ENCODE data around the gene ZFR.
"Not testable (repeated sequence)": the region's sequence is repeated elsewhere in the genome, so short reads cannot be mapped to it uniquely, and the experiment has no call there.

ZFR gene

GRCh38 chr5:32321787-32322186 lies 122.8 kb downstream of the ZFR start:
- not testable (repeated sequence) for DNase-seq (ENCODE audit: insufficient read length, low spot score)
- peak; percentile 77 for TF ChIP-seq SPI1 (IDR thresholded peaks at IDR 0.05; ENCODE audit: low read depth, low read length)
- peak; percentile 20 for FAIRE-seq

DNA sequence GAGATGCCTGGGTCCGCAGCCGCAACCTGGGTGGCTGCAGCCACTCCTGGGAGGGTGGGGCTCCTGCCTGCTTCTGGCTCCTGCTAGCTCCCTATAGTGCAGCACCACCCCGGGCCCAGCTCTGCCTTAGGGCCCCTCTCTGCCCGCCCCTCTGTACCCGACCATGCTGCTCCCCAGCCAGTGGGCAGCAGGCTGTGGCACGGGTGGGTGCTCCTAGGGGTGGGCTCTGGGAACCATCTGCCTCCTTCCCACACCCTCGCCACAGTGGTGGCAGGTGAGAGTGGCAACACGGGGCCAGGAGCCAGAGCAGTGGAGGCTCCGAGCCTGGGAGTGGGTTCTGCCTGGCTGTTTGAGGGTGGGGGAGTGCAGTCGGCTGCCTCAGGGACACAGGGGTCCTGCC lies 124.0 kb downstream of the ZFR start:
- FAIRE-seq (no peak), DNase-seq (ENCODE audit: insufficient read length, low spot score) (no peak)
- TF ChIP-seq PAX5 (IDR thresholded peaks at IDR 0.05; ENCODE audit: insufficient read depth, low read length, severe bottlenecking) (no peak), POU2F2 (IDR thresholded peaks at IDR 0.05; ENCODE audit: low read depth, low read length) (no peak), POLR2AphosphoS5 (IDR thresholded peaks at IDR 0.05; ENCODE audit: low read depth, low read length) (no peak), POLR2A (IDR thresholded peaks at IDR 0.05; ENCODE audit: low read depth, low read length) (no peak), TAF1 (IDR thresholded peaks at IDR 0.05; ENCODE audit: low read depth, low read length) (no peak), SPI1 (IDR thresholded peaks at IDR 0.05; ENCODE audit: low read depth, low read length) (no peak)

- DNase-seq (ENCODE audit: insufficient read length, low spot score) (no peak), FAIRE-seq (no peak)
- TF ChIP-seq TAF1 (IDR thresholded peaks at IDR 0.05; ENCODE audit: low read depth, low read length) = no peak
- TF ChIP-seq POU2F2 (IDR thresholded peaks at IDR 0.05; ENCODE audit: low read depth, low read length) = no peak
- no peak for TF ChIP-seq SPI1 (IDR thresholded peaks at IDR 0.05; ENCODE audit: low read depth, low read length)
Measured at GRCh38 chr5:32319926-32320543, 124.5 kb downstream of the ZFR start.

DNA sequence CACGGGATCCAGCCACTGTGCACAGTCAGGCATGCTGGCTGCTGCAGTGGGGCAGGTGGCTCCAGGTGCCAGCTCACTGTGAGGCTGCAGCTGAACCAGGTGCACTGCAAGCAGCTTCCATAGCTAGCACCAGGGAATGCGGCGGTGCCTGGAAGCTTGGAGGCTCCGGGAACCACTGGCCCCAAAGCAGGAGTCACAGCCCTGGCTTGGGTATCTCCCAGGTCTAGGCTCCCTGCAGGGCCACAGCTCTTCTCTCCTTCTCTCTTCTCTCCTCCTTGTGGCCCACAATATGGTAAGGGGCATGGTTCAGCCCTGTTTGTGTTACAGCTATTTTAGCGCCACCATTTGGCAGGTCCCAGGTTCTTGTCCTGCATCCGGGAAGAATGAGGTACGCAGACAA lies 125.1 kb downstream of the ZFR start:
- TF ChIP-seq PAX5 (IDR thresholded peaks at IDR 0.05; ENCODE audit: insufficient read depth, low read length, severe bottlenecking) = no peak
- no peak for TF ChIP-seq TAF1 (IDR thresholded peaks at IDR 0.05; ENCODE audit: low read depth, low read length)
- no peak for TF ChIP-seq SPI1 (IDR thresholded peaks at IDR 0.05; ENCODE audit: low read depth, low read length)
- no peak for TF ChIP-seq POLR2AphosphoS5 (IDR thresholded peaks at IDR 0.05; ENCODE audit: low read depth, low read length)
- no peak for TF ChIP-seq POLR2A (IDR thresholded peaks at IDR 0.05; ENCODE audit: low read depth, low read length)
- DNase-seq (ENCODE audit: insufficient read length, low spot score) = no peak
- FAIRE-seq = no peak

DNA sequence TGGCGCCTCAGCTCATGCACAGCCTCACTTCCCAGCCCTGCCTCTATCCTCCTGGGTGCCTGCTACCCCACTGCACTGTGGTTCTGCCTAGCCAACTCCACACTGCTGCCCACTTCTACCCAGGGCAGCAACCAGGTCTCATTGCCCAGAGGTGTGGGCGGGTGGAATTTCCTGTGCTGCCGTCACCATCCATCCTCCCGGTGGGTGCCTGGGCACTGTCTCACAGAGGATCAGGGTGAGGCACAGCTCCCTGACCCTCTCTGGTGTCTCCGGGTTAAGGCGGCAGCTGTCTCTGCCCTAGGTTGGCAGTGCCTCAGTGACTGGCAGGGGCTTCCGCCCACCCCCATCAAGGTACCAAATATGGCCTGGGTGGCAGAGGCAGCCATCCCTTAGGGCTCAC lies 127.5 kb downstream of the ZFR start:
- TF ChIP-seq POLR2AphosphoS5 (IDR thresholded peaks at IDR 0.05; ENCODE audit: low read depth, low read length) (no peak), POLR2A (IDR thresholded peaks at IDR 0.05; ENCODE audit: low read depth, low read length) (no peak), PAX5 (IDR thresholded peaks at IDR 0.05; ENCODE audit: insufficient read depth, low read length, severe bottlenecking) (no peak), SPI1 (IDR thresholded peaks at IDR 0.05; ENCODE audit: low read depth, low read length) (no peak), POU2F2 (IDR thresholded peaks at IDR 0.05; ENCODE audit: low read depth, low read length) (no peak), TAF1 (IDR thresholded peaks at IDR 0.05; ENCODE audit: low read depth, low read length) (no peak)
- no peak for FAIRE-seq
- DNase-seq (ENCODE audit: insufficient read length, low spot score) = no peak

- TF ChIP-seq POLR2AphosphoS5 (IDR thresholded peaks at IDR 0.05; ENCODE audit: low read depth, low read length) (no peak), POLR2A (IDR thresholded peaks at IDR 0.05; ENCODE audit: low read depth, low read length) (no peak), SPI1 (IDR thresholded peaks at IDR 0.05; ENCODE audit: low read depth, low read length) (no peak), TAF1 (IDR thresholded peaks at IDR 0.05; ENCODE audit: low read depth, low read length) (no peak), PAX5 (IDR thresholded peaks at IDR 0.05; ENCODE audit: insufficient read depth, low read length, severe bottlenecking) (no peak), POU2F2 (IDR thresholded peaks at IDR 0.05; ENCODE audit: low read depth, low read length) (no peak)
- DNase-seq (ENCODE audit: insufficient read length, low spot score) (no peak), FAIRE-seq (no peak)
Measured at GRCh38 chr5:32315221-32316014, 129.1 kb downstream of the ZFR start.

DNA sequence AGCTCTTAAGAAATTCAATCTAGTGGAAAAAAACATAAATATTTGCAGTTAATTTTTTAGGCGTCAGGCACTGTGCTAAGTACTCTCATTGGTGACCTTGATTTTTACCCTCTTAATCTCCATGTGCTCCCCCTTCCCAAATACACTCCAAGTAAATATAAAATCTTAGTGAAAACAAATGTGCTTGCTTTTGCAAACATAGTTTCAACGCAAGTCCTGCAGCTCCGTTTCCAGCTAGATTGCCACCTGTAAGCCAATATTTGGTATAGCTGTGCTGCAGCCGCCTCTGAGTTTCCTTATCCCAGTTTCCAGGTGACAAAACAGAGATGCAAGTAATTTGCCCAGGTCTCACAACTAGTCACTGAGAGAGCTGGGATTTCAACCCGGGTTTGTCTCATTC lies 129.9 kb downstream of the ZFR start:
- no peak for DNase-seq (ENCODE audit: insufficient read length, low spot score)
- no peak for TF ChIP-seq POLR2AphosphoS5 (IDR thresholded peaks at IDR 0.05; ENCODE audit: low read depth, low read length)
- no peak for TF ChIP-seq SPI1 (IDR thresholded peaks at IDR 0.05; ENCODE audit: low read depth, low read length)
- no peak for TF ChIP-seq TAF1 (IDR thresholded peaks at IDR 0.05; ENCODE audit: low read depth, low read length)
- no peak for TF ChIP-seq POU2F2 (IDR thresholded peaks at IDR 0.05; ENCODE audit: low read depth, low read length)
- TF ChIP-seq POLR2A (IDR thresholded peaks at IDR 0.05; ENCODE audit: low read depth, low read length) = no peak
- no peak for TF ChIP-seq PAX5 (IDR thresholded peaks at IDR 0.05; ENCODE audit: insufficient read depth, low read length, severe bottlenecking)
- no peak for FAIRE-seq

DNA sequence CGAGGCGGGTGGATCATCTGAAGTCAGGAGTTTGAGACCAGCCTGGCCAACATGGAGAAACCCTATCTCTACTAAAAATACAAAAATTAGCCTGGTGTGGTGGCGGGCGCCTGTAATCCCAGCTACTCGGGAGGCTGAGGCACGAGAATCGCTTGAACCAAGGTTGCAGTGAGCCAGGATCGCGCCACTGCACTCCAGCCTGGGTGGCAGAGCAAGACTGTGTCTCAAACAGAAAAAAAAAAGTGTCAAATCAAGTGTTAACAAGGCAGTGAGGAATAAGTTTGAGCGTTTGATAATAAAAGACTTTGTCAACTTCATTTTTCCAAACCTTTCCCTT lies 130.4 kb downstream of the ZFR start:
- not testable (repeated sequence) for FAIRE-seq; DNase-seq (ENCODE audit: insufficient read length, low spot score)

DNA sequence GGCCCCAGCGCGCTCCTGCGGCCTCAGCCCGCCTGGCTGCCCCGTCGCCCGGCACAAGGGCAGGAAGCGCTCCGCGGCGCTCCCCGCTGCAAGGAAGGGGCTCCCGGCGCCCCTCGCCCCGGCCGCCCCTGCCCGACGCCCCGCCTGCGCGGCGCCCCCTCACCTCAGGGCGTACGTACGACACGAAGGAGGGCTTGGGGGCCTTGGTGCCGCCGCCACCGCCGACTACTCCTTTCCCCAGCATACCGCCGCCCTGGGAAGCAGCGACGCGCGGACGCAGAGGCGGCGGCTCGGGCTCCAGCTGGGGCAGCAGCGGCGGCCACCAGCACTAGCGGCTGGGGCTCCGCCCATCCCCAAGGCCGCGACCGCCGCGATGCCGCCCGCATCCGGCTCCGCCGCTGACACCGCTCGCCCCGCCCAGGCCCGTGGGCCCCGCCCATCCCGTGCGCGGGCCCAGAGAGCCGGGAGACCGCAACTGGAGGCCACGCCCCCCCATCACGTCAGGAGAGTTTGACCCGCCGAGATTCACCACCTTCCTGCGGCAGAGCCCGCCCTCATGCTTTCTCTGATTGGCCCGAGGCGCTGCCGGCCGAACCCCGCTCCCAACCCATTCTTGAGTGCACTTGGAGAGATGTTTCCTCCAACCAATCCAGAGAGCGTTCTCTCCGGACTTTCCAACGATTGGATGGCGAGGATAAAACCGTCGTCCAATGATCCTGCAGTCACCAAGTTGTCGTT lies 131.8 kb downstream of the ZFR start, which contains the start of gene MTMR12:
Gene MTMR12 (minus strand): TSS at position 345 of the 738 bp plus-strand sequence. CDS start 101 bp downstream, at position 244.
- peak; percentile 95 for DNase-seq (ENCODE audit: insufficient read length, low spot score)
- FAIRE-seq = peak; percentile 95
- TF ChIP-seq TAF1 (IDR thresholded peaks at IDR 0.05; ENCODE audit: low read depth, low read length) (peak; percentile 74; the same call in 1 of the 2 replicates), PAX5 (IDR thresholded peaks at IDR 0.05; ENCODE audit: insufficient read depth, low read length, severe bottlenecking) (no peak), POLR2A (IDR thresholded peaks at IDR 0.05; ENCODE audit: low read depth, low read length) (peak; percentile 74), POU2F2 (IDR thresholded peaks at IDR 0.05; ENCODE audit: low read depth, low read length) (no peak), POLR2AphosphoS5 (IDR thresholded peaks at IDR 0.05; ENCODE audit: low read depth, low read length) (no peak; the same call in none of the 2 replicates), SPI1 (IDR thresholded peaks at IDR 0.05; ENCODE audit: low read depth, low read length) (no peak)

- no peak for TF ChIP-seq POLR2A (IDR thresholded peaks at IDR 0.05; ENCODE audit: low read depth, low read length)
- TF ChIP-seq TAF1 (IDR thresholded peaks at IDR 0.05; ENCODE audit: low read depth, low read length) = no peak
- TF ChIP-seq POLR2AphosphoS5 (IDR thresholded peaks at IDR 0.05; ENCODE audit: low read depth, low read length) = no peak
- TF ChIP-seq POU2F2 (IDR thresholded peaks at IDR 0.05; ENCODE audit: low read depth, low read length) = no peak
- no peak for TF ChIP-seq PAX5 (IDR thresholded peaks at IDR 0.05; ENCODE audit: insufficient read depth, low read length, severe bottlenecking)
- no peak for TF ChIP-seq SPI1 (IDR thresholded peaks at IDR 0.05; ENCODE audit: low read depth, low read length)
Measured at GRCh38 chr5:32312197-32312594, 132.3 kb downstream of the ZFR start.

More at GRCh38 chr5:32312197-32312594, 132.3 kb downstream of the ZFR start:
- DNase-seq (ENCODE audit: insufficient read length, low spot score) (peak; percentile 33), FAIRE-seq (no peak)

Data from GM12891 (cell line).